ENCODE results near the gene SETD4.
"Not testable (repeated sequence)": the region's sequence is repeated elsewhere in the genome, so short reads cannot be mapped to it uniquely, and the experiment has no call there.

The SETD4 gene

GRCh38 chr21:36060159-36060921 is at the start of gene SETD4:
Gene SETD4 (minus strand): TSS chr21:36060526. CDS start chr21:36058888, 1,638 bp downstream.
- DNase-seq = peak; percentile 90

GRCh38 chr21:36109868-36110267 is 49.5 kb upstream of the SETD4 start:
- no peak for DNase-seq

GRCh38 chr21:36105327-36105842 is 45.1 kb upstream of the SETD4 start:
- DNase-seq = no peak

GRCh38 chr21:36104317-36105300 is 44.3 kb upstream of the SETD4 start:
- DNase-seq = peak; percentile 36

GRCh38 chr21:36103434-36103833 is 43.1 kb upstream of the SETD4 start:
- no peak for DNase-seq

- DNase-seq = no peak
These were observed 40.8 kb upstream of the SETD4 start for GRCh38 chr21:36100971-36101641.

GRCh38 chr21:36099695-36100211 is 39.4 kb upstream of the SETD4 start:
- not testable (repeated sequence) for DNase-seq

- DNase-seq = no peak
These were observed 38.7 kb upstream of the SETD4 start for GRCh38 chr21:36099000-36099399.

GRCh38 chr21:36098182-36098532 is 37.8 kb upstream of the SETD4 start:
- no peak for DNase-seq

GRCh38 chr21:36097427-36098181 is 37.3 kb upstream of the SETD4 start:
- no peak for DNase-seq

- no peak for DNase-seq
These were observed 36.3 kb upstream of the SETD4 start for GRCh38 chr21:36096398-36097290.

- DNase-seq = no peak
These were observed 33.2 kb upstream of the SETD4 start for GRCh38 chr21:36093512-36093911.

GRCh38 chr21:36092681-36093080 is 32.4 kb upstream of the SETD4 start:
- no peak for DNase-seq

- DNase-seq = no peak
These were observed 29.6 kb upstream of the SETD4 start for GRCh38 chr21:36089946-36090345.

- DNase-seq = no peak
These were observed 27.2 kb upstream of the SETD4 start for GRCh38 chr21:36087362-36088138.

GRCh38 chr21:36082237-36082664 is 21.9 kb upstream of the SETD4 start:
- no peak for DNase-seq

GRCh38 chr21:36080386-36080785 is 20.1 kb upstream of the SETD4 start:
- DNase-seq = no peak

- DNase-seq = no peak
These were observed 19.3 kb upstream of the SETD4 start for GRCh38 chr21:36079671-36080070.

- DNase-seq = peak; percentile 11
These were observed 18.8 kb upstream of the SETD4 start for GRCh38 chr21:36079010-36079649.

- no peak for DNase-seq
These were observed 17.4 kb upstream of the SETD4 start for GRCh38 chr21:36077758-36078157.

Data from activated CD4-positive, alpha-beta T cell treated with anti-CD3 and anti-CD28 coated beads for 1 hour (primary cell).